ENCODE results near the gene ITPR1. TPM values are rescaled to one million over a fixed set of nuclear protein-coding genes. Genes with fewer than 3 reads are reported as not detected.

The ITPR1 gene
- total RNA-seq, 1 donor from 2014 or later = 91.7 TPM

DNA sequence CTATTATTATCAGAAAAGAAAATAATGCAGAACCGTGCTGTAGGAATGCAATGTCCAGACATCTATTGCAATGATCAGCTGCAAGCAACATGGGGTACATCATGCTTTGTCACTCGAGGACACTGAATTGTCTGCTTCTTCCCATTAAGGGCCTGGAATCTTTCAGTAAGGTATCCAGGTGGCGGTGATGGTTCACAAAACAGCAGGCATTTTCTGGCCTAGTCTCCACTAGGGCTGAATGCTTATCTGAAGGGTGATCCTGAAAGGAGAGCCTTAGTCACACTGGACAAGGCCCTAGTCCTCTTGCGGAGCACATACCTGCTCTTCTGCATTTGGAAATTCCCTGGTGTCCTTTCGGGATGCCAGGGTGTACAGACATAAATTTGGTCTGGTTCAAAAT, 21.2 kb downstream of the ITPR1 start:
- TF ChIP-seq, protein P1, sequence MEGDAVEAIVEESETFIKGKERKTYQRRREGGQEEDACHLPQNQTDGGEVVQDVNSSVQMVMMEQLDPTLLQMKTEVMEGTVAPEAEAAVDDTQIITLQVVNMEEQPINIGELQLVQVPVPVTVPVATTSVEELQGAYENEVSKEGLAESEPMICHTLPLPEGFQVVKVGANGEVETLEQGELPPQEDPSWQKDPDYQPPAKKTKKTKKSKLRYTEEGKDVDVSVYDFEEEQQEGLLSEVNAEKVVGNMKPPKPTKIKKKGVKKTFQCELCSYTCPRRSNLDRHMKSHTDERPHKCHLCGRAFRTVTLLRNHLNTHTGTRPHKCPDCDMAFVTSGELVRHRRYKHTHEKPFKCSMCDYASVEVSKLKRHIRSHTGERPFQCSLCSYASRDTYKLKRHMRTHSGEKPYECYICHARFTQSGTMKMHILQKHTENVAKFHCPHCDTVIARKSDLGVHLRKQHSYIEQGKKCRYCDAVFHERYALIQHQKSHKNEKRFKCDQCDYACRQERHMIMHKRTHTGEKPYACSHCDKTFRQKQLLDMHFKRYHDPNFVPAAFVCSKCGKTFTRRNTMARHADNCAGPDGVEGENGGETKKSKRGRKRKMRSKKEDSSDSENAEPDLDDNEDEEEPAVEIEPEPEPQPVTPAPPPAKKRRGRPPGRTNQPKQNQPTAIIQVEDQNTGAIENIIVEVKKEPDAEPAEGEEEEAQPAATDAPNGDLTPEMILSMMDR (IDR thresholded peaks at IDR 0.05) = no peak
- H3K9me3 ChIP-seq = no peaks in the 10 kb centered on the region
- peaks cover 16% of the 10 kb centered on the region for H3K4me1 ChIP-seq
- no peaks in the 10 kb centered on the region for H3K27me3 ChIP-seq
- DNase-seq (no peak), ATAC-seq (no peak)
- no peak overlapping the region for H3K27ac ChIP-seq
- H3K36me3 ChIP-seq = no peaks in the 10 kb centered on the region
- H3K4me3 ChIP-seq = no peak overlapping the region
- intact Hi-C loops (cut with DNase I) = no loop called here

DNA sequence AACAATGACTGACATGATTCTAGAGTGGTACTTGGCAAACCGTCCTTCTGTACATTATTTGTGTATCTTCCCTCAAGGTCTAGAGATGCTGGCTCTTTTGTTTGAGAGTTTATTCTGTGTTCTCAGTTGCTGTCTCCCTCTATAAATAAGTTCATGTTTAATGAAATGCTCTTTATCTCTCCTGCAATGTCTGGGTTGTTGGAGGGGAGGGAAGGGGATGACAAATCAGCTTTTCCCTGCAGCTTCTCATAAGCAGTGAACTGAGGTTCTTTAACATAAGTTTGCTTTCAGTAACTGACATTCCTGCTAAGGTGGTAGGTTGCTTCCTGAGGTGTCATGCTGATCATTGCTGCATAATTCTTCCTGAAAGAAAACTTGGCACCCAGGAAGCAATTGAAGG, 21.8 kb downstream of the ITPR1 start:
- H3K36me3 ChIP-seq = no peaks in the 10 kb centered on the region
- intact Hi-C loops (cut with DNase I) = no loop called here
- no peaks in the 10 kb centered on the region for H3K27me3 ChIP-seq
- H3K4me3 ChIP-seq = no peak overlapping the region
- H3K9me3 ChIP-seq = no peaks in the 10 kb centered on the region
- ATAC-seq = no peak
- H3K27ac ChIP-seq = no peak overlapping the region
- TF ChIP-seq, protein P1 (IDR thresholded peaks at IDR 0.05) = no peak
- DNase-seq = no peak
- H3K4me1 ChIP-seq = peaks cover 22% of the 10 kb centered on the region

DNA sequence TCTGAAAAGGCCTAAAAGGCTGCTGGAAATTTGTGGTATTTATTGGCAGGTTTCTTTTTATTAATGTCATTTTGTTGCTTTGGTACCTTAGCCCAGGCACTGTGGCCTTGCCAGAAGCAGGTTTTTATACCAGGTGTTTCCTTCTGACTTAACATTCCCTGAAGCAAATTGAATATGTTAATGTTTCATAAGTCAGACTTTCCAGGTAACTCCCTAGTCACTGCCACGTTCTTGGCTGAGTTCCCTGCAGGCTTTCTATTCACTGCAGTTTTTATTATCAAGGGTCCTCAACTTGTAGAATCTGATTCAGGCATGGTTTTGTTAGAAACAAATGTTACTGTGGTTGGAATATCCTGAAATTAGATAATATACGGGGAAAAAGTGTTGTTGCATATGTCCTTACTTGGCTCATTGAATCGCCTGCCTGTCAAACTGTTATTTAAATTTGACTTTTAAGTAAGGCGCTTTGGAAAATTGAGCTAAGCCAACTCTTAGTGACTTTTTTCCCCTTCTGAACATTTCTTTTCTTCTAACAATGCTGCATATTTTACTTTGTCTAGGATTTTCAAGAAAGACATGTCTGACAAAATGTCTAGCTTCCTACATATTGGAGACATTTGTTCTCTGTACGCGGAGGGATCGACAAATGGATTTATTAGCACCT, 22.9 kb downstream of the ITPR1 start:
- intact Hi-C loops (cut with DNase I) = no loop called here
- H3K9me3 ChIP-seq = no peaks in the 10 kb centered on the region
- TF ChIP-seq, protein P1 (IDR thresholded peaks at IDR 0.05) = no peak
- H3K4me3 ChIP-seq = no peak overlapping the region
- H3K27me3 ChIP-seq = no peaks in the 10 kb centered on the region
- H3K27ac ChIP-seq = no peak overlapping the region
- DNase-seq = no peak
- ATAC-seq = no peak
- peaks cover 22% of the 10 kb centered on the region for H3K4me1 ChIP-seq
- no peaks in the 10 kb centered on the region for H3K36me3 ChIP-seq

DNA sequence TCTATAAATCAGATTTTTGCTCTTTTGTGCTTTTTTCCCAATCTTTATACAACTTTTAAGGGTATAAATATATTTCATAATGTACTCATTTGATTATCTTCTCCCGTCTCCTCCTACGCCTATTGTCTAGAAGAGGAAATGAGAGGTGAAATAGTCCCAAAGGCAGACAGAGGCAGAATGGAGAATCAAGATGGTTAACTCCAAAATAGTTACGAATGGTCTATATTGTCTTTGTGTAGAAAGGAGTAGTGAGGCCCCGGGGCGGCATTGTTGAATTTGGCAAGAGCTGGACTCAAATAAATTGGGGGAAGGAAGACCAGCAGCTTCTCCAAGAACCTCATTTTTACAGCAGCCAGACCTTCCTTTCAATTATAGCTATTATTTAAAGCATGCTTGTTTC, 23.9 kb downstream of the ITPR1 start:
- no peaks in the 10 kb centered on the region for H3K36me3 ChIP-seq
- no peaks in the 10 kb centered on the region for H3K9me3 ChIP-seq
- intact Hi-C loops (cut with DNase I) = no loop called here
- TF ChIP-seq, protein P1 (IDR thresholded peaks at IDR 0.05) = no peak
- H3K27me3 ChIP-seq = no peaks in the 10 kb centered on the region
- ATAC-seq (no peak), DNase-seq (no peak)
- peaks cover 22% of the 10 kb centered on the region for H3K4me1 ChIP-seq
- no peak overlapping the region for H3K4me3 ChIP-seq
- no peak overlapping the region for H3K27ac ChIP-seq

DNA sequence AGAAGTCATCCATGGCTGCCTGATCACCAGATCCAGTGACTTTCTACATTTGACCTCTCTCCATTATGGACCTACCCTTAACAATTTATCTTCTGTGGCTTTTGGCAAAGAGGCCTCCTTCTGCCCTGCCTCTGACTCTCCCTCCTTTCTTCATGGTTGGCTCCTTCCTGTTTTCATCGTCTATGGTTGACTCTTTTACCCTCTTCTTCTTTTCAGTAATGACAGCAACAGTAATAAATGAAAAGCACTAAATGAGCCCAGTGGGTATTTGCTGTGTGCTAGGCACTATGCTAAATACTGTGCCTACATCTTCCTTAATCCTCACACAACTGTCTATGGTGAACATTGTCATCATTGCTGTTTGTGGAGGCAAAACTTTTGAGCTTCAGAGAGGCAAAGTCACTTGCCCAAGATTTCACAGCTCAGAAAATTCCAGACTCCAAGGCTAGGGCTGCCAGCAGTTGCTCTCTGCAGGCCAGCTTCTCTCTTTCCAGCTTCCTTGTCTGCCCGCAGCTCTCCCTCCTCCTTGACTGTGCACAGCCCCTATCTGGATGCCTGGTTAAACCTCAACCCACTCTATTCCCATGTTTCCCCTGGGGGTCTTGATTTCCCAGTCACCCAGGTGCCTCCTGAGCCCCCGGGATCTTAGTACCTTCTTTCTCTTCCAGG, 24.6 kb downstream of the ITPR1 start:
- H3K4me1 ChIP-seq = peaks cover 22% of the 10 kb centered on the region

More for the DNA sequence above, 24.6 kb downstream of the ITPR1 start:
- peak; percentile 45 for ATAC-seq
- intact Hi-C loops (cut with DNase I) = no loop called here
- TF ChIP-seq, protein P1 (IDR thresholded peaks at IDR 0.05) = no peak
- DNase-seq = no peak
- H3K27me3 ChIP-seq = no peaks in the 10 kb centered on the region
- H3K9me3 ChIP-seq = no peaks in the 10 kb centered on the region
- H3K4me3 ChIP-seq = no peak overlapping the region
- H3K36me3 ChIP-seq = no peaks in the 10 kb centered on the region
- H3K27ac ChIP-seq = peak overlapping the region; percentile 53
